OCI-M1 (cell line): Measurements from ENCODE around the gene MRPS5.
"Not testable (repeated sequence)": the region's sequence is repeated elsewhere in the genome, so short reads cannot be mapped to it uniquely, and the experiment has no call there.

Experiments
- DNase-seq: peaks from one replicate; lab custom pipeline; 2025; lab: John Stamatoyannopoulos, UW

Gene MRPS5

GRCh38 chr2:95121407-95122196, at the start of gene MRPS5:
MRPS5 (minus strand) TSS chr2:95121808; CDS start chr2:95121791, 17 bp downstream.
- DNase-seq = peak; percentile 88

DNA sequence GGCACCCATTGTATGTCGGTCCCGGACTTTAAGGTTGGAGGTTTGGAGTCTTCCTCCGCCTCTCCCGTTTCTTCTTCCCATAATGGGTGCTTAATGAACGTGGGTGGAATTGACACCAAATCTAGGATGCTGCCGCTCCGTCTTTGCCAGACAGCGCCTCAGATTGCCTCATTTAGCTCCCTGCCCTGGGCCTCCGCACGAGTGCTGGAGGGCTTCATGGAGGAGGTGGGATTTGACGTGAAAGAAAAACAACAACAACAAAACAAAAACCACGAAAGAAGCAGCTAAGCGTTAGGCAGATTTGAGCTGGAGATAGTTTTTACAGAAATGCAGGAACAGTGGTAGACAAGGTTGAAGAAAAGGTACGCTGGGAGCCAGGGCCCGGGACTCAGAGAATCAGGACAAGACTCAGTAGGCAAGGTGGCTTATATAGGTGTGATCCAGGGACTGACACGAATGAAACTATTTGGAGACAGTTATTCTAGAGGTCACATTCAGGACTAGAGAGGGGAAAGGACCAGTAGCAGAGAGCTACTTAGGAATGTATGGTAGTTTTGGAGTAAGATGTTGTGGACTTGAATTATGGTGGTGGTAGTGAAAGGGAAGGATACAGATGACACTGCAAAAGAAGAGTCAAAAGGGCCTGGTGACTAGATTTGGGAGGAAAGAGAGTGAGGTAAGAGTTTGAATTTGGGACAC, 44.6 kb upstream of the MRPS5 start:
- DNase-seq = peak; percentile 60

- DNase-seq = peak; percentile 98
Measured at GRCh38 chr2:95165371-95166064, 43.9 kb upstream of the MRPS5 start, which contains the start of gene ZNF2. ZNF2 (plus strand) TSS chr2:95165809; CDS start chr2:95176227, 10,418 bp downstream.

- DNase-seq = no peak
Measured at GRCh38 chr2:95165030-95165370, 43.4 kb upstream of the MRPS5 start.

GRCh38 chr2:95159690-95160449, 38.3 kb upstream of the MRPS5 start, which contains the start of gene ZNF514:
ZNF514 (minus strand) TSS chr2:95159848; CDS start chr2:95153253, 6,595 bp downstream.
- DNase-seq = peak; percentile 69

GRCh38 chr2:95158891-95159619, 37.4 kb upstream of the MRPS5 start:
- DNase-seq = peak; percentile 23

DNA sequence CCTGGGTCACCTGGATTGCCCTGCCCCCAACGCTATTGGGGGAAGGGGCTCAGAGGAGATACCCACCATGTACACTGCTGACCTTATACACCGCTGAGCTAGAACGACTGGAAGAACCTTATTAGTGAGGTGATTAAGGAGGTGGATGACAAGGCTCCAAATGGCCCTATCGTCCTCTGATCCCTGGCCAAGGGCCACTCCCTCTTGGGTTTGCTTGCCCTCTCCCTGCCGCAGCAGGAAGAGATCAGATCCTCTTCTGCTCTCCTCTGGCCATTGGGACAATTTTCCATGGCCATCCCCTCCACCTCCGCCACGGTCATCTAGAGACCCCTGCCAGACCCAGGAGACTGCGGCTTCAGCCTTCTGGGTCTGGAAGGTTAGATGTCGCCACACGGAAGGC, 36.8 kb upstream of the MRPS5 start:
- DNase-seq = no peak

GRCh38 chr2:95149397-95149984, 27.9 kb upstream of the MRPS5 start:
- DNase-seq = no peak

- DNase-seq = no peak
Measured at GRCh38 chr2:95143838-95144237, 22.2 kb upstream of the MRPS5 start.

DNA sequence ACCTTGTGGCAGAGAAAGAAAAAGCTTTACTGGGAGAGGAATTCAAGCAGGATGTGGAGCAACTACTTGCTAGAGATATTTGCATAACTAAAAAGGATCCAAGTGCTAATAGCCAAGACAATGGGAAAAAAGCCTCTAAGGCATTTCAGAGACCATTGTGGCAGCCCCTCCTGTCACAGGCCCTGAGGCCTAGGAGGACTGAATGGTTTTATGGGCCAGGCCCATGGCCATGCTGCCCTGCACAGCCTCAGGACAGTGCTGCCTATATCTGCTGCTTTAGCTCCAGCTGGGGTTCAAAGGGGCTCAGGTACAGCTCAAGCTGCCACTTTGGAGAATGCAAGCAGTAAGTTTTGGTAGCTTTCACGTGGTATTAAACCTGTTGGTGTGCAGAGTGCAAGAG, 17.1 kb upstream of the MRPS5 start:
- DNase-seq = no peak

GRCh38 chr2:95122197-95122551, 566 bp upstream of the MRPS5 start:
- no peak for DNase-seq

DNA sequence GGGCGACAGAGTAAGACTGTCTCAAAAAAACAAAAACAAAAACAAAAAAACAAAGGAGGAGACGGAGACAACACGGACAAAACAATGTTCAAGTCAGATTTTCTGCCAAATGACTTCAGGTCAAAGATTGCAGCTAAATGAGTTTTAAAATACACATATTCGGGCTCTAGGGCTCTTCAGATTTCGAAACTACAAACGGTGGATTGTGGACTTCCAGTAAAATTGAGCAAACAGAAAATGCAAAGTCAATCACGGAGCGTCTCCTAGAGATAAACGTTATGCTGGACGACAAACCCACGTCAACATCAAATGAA, 558 bp downstream of the MRPS5 start:
- peak; percentile 67 for DNase-seq

- peak; percentile 64 for DNase-seq
Measured at GRCh38 chr2:95115418-95115817, 6.2 kb downstream of the MRPS5 start.

GRCh38 chr2:95113464-95113863, 8.1 kb downstream of the MRPS5 start:
- DNase-seq = no peak

GRCh38 chr2:95110395-95110794, 11.2 kb downstream of the MRPS5 start:
- DNase-seq = no peak

DNA sequence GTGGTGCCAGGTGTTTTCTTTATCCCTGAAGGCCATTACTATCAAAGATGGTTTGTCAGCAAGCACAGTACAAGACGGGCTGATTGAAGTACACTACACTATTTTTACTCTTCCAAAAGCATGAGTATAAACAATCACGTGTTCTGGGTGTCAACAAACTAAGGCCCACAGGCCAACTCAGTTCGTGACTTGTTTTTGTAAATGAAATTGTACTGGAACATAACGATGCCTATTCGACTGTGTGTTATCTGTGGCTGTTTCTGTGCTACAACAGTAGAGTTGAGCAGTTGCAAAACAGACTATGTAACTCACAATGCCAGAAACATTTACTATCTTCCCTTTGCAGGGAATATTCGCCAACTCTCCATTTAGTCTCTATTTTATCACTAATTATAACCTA, 12.3 kb downstream of the MRPS5 start:
- no peak for DNase-seq

DNA sequence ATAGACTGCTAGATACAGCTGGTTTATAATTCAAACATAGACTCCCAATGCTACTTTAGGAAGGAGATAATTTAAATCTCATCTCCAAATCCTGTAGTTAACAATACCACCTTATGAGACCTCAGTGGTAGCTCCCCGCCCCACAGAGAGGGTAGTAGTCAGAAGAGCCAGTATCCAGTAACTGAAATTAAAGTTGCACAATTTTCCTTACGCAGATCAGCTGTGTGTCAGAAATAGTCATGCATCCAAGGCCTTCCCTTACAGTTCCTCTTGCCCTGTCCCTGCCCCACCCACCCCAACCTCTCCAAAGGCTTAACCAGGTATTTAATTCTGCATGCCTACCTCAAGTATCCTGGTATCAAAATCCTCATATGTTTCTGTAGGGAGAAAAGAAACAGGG, 15.5 kb downstream of the MRPS5 start:
- no peak for DNase-seq

- no peak for DNase-seq
Measured at GRCh38 chr2:95104606-95105005, 17.0 kb downstream of the MRPS5 start.

DNA sequence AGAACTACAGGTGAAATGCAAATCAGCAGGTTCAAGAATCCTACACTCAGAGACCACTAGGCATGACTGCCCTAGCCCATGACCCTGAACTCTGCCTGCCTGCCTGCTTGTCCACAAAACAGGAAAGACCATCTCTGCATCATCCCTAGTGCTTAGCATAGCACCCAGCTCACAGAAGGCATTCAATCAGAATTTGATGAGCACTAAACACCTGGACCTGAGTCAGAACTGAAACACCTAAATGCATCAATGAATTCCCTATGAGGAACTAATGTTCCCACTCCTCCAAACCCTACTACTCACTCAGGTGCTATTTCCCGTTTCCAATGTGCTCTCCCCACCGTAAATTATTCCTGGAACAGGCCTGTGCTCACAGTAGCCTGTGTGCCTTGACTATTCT, 21.7 kb downstream of the MRPS5 start:
- no peak for DNase-seq

DNA sequence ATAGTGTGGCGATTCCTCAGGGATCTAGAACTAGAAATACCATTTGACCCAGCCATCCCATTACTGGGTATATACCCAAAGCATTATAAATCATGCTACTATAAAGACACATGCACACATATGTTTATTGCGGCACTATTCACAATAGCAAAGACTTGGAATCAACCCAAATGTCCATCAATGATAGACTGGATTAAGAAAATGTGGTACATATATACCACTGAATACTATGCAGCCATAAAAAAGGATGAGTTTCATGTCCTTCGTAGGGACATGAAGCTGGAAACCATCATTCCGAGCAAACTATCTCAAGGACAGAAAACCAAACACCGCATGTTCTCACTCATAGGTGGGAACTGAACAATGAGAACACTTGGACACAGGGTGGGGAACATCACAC, 23.3 kb downstream of the MRPS5 start:
- DNase-seq = not testable (repeated sequence)

DNA sequence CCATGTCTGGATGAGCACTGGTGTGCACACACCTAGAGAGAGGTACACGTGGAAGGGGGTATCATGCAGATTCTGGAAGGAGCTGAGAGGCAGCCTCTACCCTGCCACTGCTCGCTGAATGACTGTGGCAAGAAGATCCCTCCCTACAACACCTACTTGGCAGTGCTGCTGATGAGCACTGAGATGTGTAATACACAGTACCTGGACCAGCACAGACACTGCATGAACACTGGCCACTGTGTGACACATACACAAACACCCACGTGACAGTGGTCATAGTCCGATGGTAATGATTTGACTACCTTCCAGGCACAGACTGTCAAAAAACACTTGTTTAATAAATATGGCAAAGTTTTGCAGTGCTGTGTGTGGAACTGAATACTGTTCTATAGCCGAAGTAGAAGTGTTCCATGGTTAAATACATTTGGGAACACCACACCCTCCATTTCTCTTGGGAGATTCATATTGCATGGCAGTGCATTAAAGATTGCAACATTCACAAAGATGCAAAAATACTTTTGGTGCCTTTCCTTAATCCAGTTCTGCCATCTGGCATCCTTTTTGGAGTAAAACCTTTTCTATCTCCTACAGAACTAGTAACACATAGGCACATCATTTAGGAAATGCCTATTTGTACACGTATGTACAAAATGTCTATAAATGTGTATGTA, 29.6 kb downstream of the MRPS5 start:
- DNase-seq = no peak
